Measurements from ENCODE around the gene AQP12B. TPM values are rescaled to one million over a fixed set of nuclear protein-coding genes. Genes with fewer than 3 reads are reported as not detected.

AQP12B gene
- polyA plus RNA-seq, 1 donor from 2014 or later = not detected

- H4K20me1 ChIP-seq (ENCODE audit: insufficient read depth) = no peaks in the 10 kb centered on the region
- no peak overlapping the region for H3K27ac ChIP-seq (ENCODE audit: low read length)
- no peak for TF ChIP-seq POLR2AphosphoS5 (IDR thresholded peaks at IDR 0.05)
- TF ChIP-seq, protein P1, sequence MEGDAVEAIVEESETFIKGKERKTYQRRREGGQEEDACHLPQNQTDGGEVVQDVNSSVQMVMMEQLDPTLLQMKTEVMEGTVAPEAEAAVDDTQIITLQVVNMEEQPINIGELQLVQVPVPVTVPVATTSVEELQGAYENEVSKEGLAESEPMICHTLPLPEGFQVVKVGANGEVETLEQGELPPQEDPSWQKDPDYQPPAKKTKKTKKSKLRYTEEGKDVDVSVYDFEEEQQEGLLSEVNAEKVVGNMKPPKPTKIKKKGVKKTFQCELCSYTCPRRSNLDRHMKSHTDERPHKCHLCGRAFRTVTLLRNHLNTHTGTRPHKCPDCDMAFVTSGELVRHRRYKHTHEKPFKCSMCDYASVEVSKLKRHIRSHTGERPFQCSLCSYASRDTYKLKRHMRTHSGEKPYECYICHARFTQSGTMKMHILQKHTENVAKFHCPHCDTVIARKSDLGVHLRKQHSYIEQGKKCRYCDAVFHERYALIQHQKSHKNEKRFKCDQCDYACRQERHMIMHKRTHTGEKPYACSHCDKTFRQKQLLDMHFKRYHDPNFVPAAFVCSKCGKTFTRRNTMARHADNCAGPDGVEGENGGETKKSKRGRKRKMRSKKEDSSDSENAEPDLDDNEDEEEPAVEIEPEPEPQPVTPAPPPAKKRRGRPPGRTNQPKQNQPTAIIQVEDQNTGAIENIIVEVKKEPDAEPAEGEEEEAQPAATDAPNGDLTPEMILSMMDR (IDR thresholded peaks at IDR 0.05; ENCODE audit: poor library complexity, severe bottlenecking) = no peak
- TF ChIP-seq, protein P2, sequence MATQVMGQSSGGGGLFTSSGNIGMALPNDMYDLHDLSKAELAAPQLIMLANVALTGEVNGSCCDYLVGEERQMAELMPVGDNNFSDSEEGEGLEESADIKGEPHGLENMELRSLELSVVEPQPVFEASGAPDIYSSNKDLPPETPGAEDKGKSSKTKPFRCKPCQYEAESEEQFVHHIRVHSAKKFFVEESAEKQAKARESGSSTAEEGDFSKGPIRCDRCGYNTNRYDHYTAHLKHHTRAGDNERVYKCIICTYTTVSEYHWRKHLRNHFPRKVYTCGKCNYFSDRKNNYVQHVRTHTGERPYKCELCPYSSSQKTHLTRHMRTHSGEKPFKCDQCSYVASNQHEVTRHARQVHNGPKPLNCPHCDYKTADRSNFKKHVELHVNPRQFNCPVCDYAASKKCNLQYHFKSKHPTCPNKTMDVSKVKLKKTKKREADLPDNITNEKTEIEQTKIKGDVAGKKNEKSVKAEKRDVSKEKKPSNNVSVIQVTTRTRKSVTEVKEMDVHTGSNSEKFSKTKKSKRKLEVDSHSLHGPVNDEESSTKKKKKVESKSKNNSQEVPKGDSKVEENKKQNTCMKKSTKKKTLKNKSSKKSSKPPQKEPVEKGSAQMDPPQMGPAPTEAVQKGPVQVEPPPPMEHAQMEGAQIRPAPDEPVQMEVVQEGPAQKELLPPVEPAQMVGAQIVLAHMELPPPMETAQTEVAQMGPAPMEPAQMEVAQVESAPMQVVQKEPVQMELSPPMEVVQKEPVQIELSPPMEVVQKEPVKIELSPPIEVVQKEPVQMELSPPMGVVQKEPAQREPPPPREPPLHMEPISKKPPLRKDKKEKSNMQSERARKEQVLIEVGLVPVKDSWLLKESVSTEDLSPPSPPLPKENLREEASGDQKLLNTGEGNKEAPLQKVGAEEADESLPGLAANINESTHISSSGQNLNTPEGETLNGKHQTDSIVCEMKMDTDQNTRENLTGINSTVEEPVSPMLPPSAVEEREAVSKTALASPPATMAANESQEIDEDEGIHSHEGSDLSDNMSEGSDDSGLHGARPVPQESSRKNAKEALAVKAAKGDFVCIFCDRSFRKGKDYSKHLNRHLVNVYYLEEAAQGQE (IDR thresholded peaks at IDR 0.05; ENCODE audit: borderline replicate concordance) = no peak
- no peaks in the 10 kb centered on the region for H3K79me2 ChIP-seq (replicated peaks; ENCODE audit: insufficient read depth, low read length)
- no peak overlapping the region for H3K4me2 ChIP-seq (ENCODE audit: low read length)
- no peaks in the 10 kb centered on the region for H3K36me3 ChIP-seq (ENCODE audit: insufficient read depth, low read length)
- no peaks in the 10 kb centered on the region for H3F3A ChIP-seq (ENCODE audit: insufficient read depth, low read length, poor library complexity, severe bottlenecking)
- no peak overlapping the region for H3K9ac ChIP-seq (ENCODE audit: low read length)
- H3K4me3 ChIP-seq (ENCODE audit: low read length) = no peak overlapping the region
- no peak overlapping the region for H2AFZ ChIP-seq (ENCODE audit: low read depth, low read length)
- no peaks in the 10 kb centered on the region for H3K9me3 ChIP-seq (ENCODE audit: low read length)
- H3K27me3 ChIP-seq (ENCODE audit: insufficient read depth, low read depth, low read length) = no peaks in the 10 kb centered on the region
- H3K9me2 ChIP-seq (ENCODE audit: insufficient read depth, low read length) = no peaks in the 10 kb centered on the region
Measured at GRCh38 chr2:240702640-240703011, 19.9 kb upstream of the AQP12B start.

- Histone ChIP-seq H4K20me1 (ENCODE audit: insufficient read depth) (no peaks in the 10 kb centered on the region), H3K36me3 (ENCODE audit: insufficient read depth, low read length) (no peaks in the 10 kb centered on the region), H3K9me3 (ENCODE audit: low read length) (no peaks in the 10 kb centered on the region), H3F3A (ENCODE audit: insufficient read depth, low read length, poor library complexity, severe bottlenecking) (no peaks in the 10 kb centered on the region), H3K79me2 (replicated peaks; ENCODE audit: insufficient read depth, low read length) (no peaks in the 10 kb centered on the region), H3K27me3 (ENCODE audit: insufficient read depth, low read depth, low read length) (no peaks in the 10 kb centered on the region), H3K9me2 (ENCODE audit: insufficient read depth, low read length) (no peaks in the 10 kb centered on the region), H3K9ac (ENCODE audit: low read length) (no peak overlapping the region), H3K27ac (ENCODE audit: low read length) (no peak overlapping the region), H3K4me2 (ENCODE audit: low read length) (no peak overlapping the region), H3K4me3 (ENCODE audit: low read length) (no peak overlapping the region), H2AFZ (ENCODE audit: low read depth, low read length) (no peak overlapping the region)
- TF ChIP-seq POLR2AphosphoS5 (IDR thresholded peaks at IDR 0.05) (no peak), EZH2 (IDR thresholded peaks at IDR 0.05; ENCODE audit: borderline replicate concordance, insufficient read depth, low read length, poor library complexity, severe bottlenecking) (no peak)
Measured at GRCh38 chr2:240701736-240702639, 19.3 kb upstream of the AQP12B start.

- Histone ChIP-seq H4K20me1 (ENCODE audit: insufficient read depth) (no peaks in the 10 kb centered on the region), H3K4me2 (ENCODE audit: low read length) (no peak overlapping the region), H3K27ac (ENCODE audit: low read length) (no peak overlapping the region), H3F3A (ENCODE audit: insufficient read depth, low read length, poor library complexity, severe bottlenecking) (no peaks in the 10 kb centered on the region), H3K36me3 (ENCODE audit: insufficient read depth, low read length) (no peaks in the 10 kb centered on the region), H3K4me3 (ENCODE audit: low read length) (no peak overlapping the region), H3K27me3 (ENCODE audit: insufficient read depth, low read depth, low read length) (no peaks in the 10 kb centered on the region), H3K9me3 (ENCODE audit: low read length) (no peaks in the 10 kb centered on the region), H3K9ac (ENCODE audit: low read length) (no peak overlapping the region), H3K79me2 (replicated peaks; ENCODE audit: insufficient read depth, low read length) (no peaks in the 10 kb centered on the region), H3K9me2 (ENCODE audit: insufficient read depth, low read length) (no peaks in the 10 kb centered on the region), H2AFZ (ENCODE audit: low read depth, low read length) (no peak overlapping the region)
- TF ChIP-seq EZH2 (IDR thresholded peaks at IDR 0.05; ENCODE audit: borderline replicate concordance, insufficient read depth, low read length, poor library complexity, severe bottlenecking) = no peak
- no peak for TF ChIP-seq SMC3 (conservative IDR thresholded peaks at IDR 0.05; ENCODE audit: poor library complexity)
- no peak for TF ChIP-seq POLR2AphosphoS5 (IDR thresholded peaks at IDR 0.05)
- TF ChIP-seq RAD21 (conservative IDR thresholded peaks at IDR 0.05) = no peak
- TF ChIP-seq MXI1 (conservative IDR thresholded peaks at IDR 0.05; ENCODE audit: poor library complexity, severe bottlenecking) = no peak
- TF ChIP-seq, protein P1 (IDR thresholded peaks at IDR 0.05; ENCODE audit: poor library complexity, severe bottlenecking) = no peak
- no peak for TF ChIP-seq EP300 (conservative IDR thresholded peaks at IDR 0.05; ENCODE audit: poor library complexity, severe bottlenecking)
- no peak for TF ChIP-seq TAF1 (IDR thresholded peaks at IDR 0.05; ENCODE audit: low read depth)
Measured at GRCh38 chr2:240701091-240701735, 18.5 kb upstream of the AQP12B start.
